Measurements from ENCODE around the gene NSUN3. TPM values are rescaled to one million over a fixed set of nuclear protein-coding genes. Genes with fewer than 3 reads are reported as not detected.

NSUN3 gene
- total and polyA plus RNA-seq, 10 of the 15 experiments (the other 5 are each of a cell fraction or from before 2014, with no cell fraction given): 9.1 to 20.3 (median 11.7) TPM

DNA sequence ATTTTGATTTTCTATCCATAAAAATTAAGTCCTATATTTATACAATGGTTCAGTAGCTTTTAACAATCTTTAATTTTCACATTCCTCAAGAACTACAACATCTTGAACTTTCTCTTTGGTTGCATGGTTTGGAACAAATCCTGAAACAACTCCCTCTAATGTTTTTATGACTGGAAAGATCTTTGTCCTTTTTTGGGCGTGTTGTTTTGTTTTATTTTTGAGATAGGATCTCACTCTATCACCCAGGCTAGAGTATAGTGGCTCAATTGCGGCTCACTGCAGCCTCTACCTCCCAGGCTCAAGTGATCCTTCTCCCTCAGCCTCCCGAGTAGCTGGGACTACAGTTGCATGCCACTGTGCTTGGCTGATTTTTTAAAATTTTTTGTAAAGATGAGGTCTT is 38.5 kb upstream of the NSUN3 start:
- ChIA-PET POLR2A (no interaction called here), RAD21 (ENCODE audit: unreplicated experiment) (no interaction called here), SMC1A (ENCODE audit: uncharacterized antibody, unreplicated experiment) (interaction anchor here (0.6 to 1.4 kb wide), 3 partner anchors 10 to 39 kb away, joined by 3 to 4 read pairs (median 3); partner anchors contain the start of genes DHFR2 and NSUN3), CTCF (interaction anchor here (0.7 to 2.1 kb wide), 5 partner anchors 8 to 45 kb away, joined by 3 to 7 read pairs (median 3); no protein-coding TSS in a partner anchor)
- no peaks in the 10 kb centered on the region for H3K79me2 ChIP-seq (ENCODE audit: control insufficient read depth, insufficient read depth, low read length)
- no peak for DNase-seq (ENCODE audit: low read depth, low spot score)
- H3K4me2 ChIP-seq (ENCODE audit: control insufficient read depth, insufficient read depth): no peak overlapping the region
- no peak overlapping the region for H3K4me3 ChIP-seq
- H3K4me1 ChIP-seq (ENCODE audit: control insufficient read depth, insufficient read depth, low read length): no peaks in the 10 kb centered on the region
- intact Hi-C loops (cut with micrococcal nuclease; ENCODE audit: unreplicated experiment) (no loop called here), in situ Hi-C loops (cut with MboI) (no loop called here)
- no peak overlapping the region for H3K27ac ChIP-seq (ENCODE audit: control insufficient read depth, insufficient read depth)
- no peak overlapping the region for H3K9ac ChIP-seq (ENCODE audit: control insufficient read depth, insufficient read depth, low read length)
- H3K36me3 ChIP-seq (ENCODE audit: control insufficient read depth in 2 of 2, insufficient read depth in 2 of 2, low read length in 1 of 2): no peaks in the 10 kb centered on the region
- no peak for FAIRE-seq
- ATAC-seq: no peak
- no peaks in the 10 kb centered on the region for H3K27me3 ChIP-seq (replicated peaks in 1 of 2; ENCODE audit: control insufficient read depth in 2 of 2, insufficient read depth in 2 of 2, low read length in 1 of 2)
- TF ChIP-seq STAT1 (conservative IDR thresholded peaks at IDR 0.05) (no peak), IRF3 (IDR thresholded peaks at IDR 0.05) (no peak), PAX8 (IDR thresholded peaks at IDR 0.05) (no peak), KLF5 (IDR thresholded peaks at IDR 0.05; ENCODE audit: partially characterized antibody) (no peak), JUND (IDR thresholded peaks at IDR 0.05; ENCODE audit: low read depth, low read length) (no peak), NRF1 (conservative IDR thresholded peaks at IDR 0.05; ENCODE audit: low read depth, low read length) (no peak), CBX5 (IDR thresholded peaks at IDR 0.05; ENCODE audit: low read depth) (no peak), PAX5 (IDR thresholded peaks at IDR 0.05; ENCODE audit: borderline replicate concordance, low read depth, low read length) (no peak), CEBPZ (IDR thresholded peaks at IDR 0.05; ENCODE audit: low read depth, low read length) (no peak), YBX1 (IDR thresholded peaks at IDR 0.05) (no peak), MEF2B (IDR thresholded peaks at IDR 0.05; ENCODE audit: partially characterized antibody, poor library complexity, severe bottlenecking) (no peak), SUPT20H (IDR thresholded peaks at IDR 0.05; ENCODE audit: borderline replicate concordance, control insufficient read depth, low read depth, low read length) (no peak), BRCA1 (IDR thresholded peaks at IDR 0.05; ENCODE audit: low read depth, low read length) (no peak), NR2F1 (conservative IDR thresholded peaks at IDR 0.05) (no peak), RAD51 (IDR thresholded peaks at IDR 0.05) (no peak), CHD1 (IDR thresholded peaks at IDR 0.05; ENCODE audit: low read depth, low read length) (no peak), HCFC1 (IDR thresholded peaks at IDR 0.05; ENCODE audit: low read length) (no peak), NBN (IDR thresholded peaks at IDR 0.05) (no peak), RCOR1 (conservative IDR thresholded peaks at IDR 0.05; ENCODE audit: low read depth, low read length) (no peak)
- TF ChIP-seq, protein P1, sequence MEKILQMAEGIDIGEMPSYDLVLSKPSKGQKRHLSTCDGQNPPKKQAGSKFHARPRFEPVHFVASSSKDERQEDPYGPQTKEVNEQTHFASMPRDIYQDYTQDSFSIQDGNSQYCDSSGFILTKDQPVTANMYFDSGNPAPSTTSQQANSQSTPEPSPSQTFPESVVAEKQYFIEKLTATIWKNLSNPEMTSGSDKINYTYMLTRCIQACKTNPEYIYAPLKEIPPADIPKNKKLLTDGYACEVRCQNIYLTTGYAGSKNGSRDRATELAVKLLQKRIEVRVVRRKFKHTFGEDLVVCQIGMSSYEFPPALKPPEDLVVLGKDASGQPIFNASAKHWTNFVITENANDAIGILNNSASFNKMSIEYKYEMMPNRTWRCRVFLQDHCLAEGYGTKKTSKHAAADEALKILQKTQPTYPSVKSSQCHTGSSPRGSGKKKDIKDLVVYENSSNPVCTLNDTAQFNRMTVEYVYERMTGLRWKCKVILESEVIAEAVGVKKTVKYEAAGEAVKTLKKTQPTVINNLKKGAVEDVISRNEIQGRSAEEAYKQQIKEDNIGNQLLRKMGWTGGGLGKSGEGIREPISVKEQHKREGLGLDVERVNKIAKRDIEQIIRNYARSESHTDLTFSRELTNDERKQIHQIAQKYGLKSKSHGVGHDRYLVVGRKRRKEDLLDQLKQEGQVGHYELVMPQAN (conservative IDR thresholded peaks at IDR 0.05): no peak
- H4K20me1 ChIP-seq (ENCODE audit: control insufficient read depth, insufficient read depth): no peaks in the 10 kb centered on the region
- WGBS (ENCODE audit: insufficient coverage, insufficient replicate concordance, low lambda C conversion rate, missing lambda C conversion rate): 83% methylated on average over 3 of the region's 3 CpGs
- no peaks in the 10 kb centered on the region for H3K9me3 ChIP-seq (replicated peaks; ENCODE audit: control insufficient read depth, insufficient read depth, low read length)
- BruUV-seq (replicated peaks): no TSS peak
- H2AFZ ChIP-seq (ENCODE audit: control insufficient read depth, low read depth, low read length): no peak overlapping the region
